ENCODE measurements around the gene ARVCF. TPM values are rescaled to one million over a fixed set of nuclear protein-coding genes. Genes with fewer than 3 reads are reported as not detected.

ARVCF gene
- polyA plus RNA-seq, 1 experiment, result 5.6 TPM

GRCh38 chr22:20010307-20011122, 6.1 kb downstream of the ARVCF start:
- CTCF ChIA-PET, result no interaction called here
- H3K27me3 ChIP-seq (ENCODE audit: control insufficient read depth, insufficient read depth, low read length), result peaks cover 13% of the 10 kb centered on the region
- no peak overlapping the region for H3K27ac ChIP-seq (ENCODE audit: low read depth, low read length)
- TF ChIP-seq CTCF (IDR thresholded peaks at IDR 0.05; ENCODE audit: low read depth, low read length), result no peak
- no peak overlapping the region for H3K4me3 ChIP-seq (ENCODE audit: low read depth, low read length)
- POLR2A ChIA-PET, result no interaction called here
- no peak for DNase-seq (ENCODE audit: low read depth, low spot score)
- H3K9me3 ChIP-seq (ENCODE audit: control insufficient read depth, insufficient read depth, low read length), result no peaks in the 10 kb centered on the region; the same call in 1 of the 2 replicates

GRCh38 chr22:20009582-20010306, 6.9 kb downstream of the ARVCF start:
- no peak overlapping the region for H3K4me3 ChIP-seq (ENCODE audit: low read depth, low read length)
- CTCF ChIA-PET, result no interaction called here
- no peaks in the 10 kb centered on the region; the same call in 1 of the 2 replicates for H3K9me3 ChIP-seq (ENCODE audit: control insufficient read depth, insufficient read depth, low read length)
- no peak for TF ChIP-seq CTCF (IDR thresholded peaks at IDR 0.05; ENCODE audit: low read depth, low read length)
- DNase-seq (ENCODE audit: low read depth, low spot score), result no peak
- H3K27me3 ChIP-seq (ENCODE audit: control insufficient read depth, insufficient read depth, low read length), result peaks cover 6% of the 10 kb centered on the region
- H3K27ac ChIP-seq (ENCODE audit: low read depth, low read length), result no peak overlapping the region
- POLR2A ChIA-PET, result no interaction called here

- Histone ChIP-seq H3K27me3 (ENCODE audit: control insufficient read depth, insufficient read depth, low read length) (peaks cover 2% of the 10 kb centered on the region), H3K27ac (ENCODE audit: low read depth, low read length) (no peak overlapping the region), H3K4me3 (ENCODE audit: low read depth, low read length) (no peak overlapping the region), H3K9me3 (ENCODE audit: control insufficient read depth, insufficient read depth, low read length) (peaks cover 2% of the 10 kb centered on the region)
- ChIA-PET CTCF (no interaction called here), POLR2A (no interaction called here)
- DNase-seq (ENCODE audit: low read depth, low spot score), result no peak
- TF ChIP-seq CTCF (IDR thresholded peaks at IDR 0.05; ENCODE audit: low read depth, low read length), result no peak
These were observed 7.6 kb downstream of the ARVCF start for GRCh38 chr22:20009018-20009491.

GRCh38 chr22:20008221-20008995, 8.2 kb downstream of the ARVCF start:
- TF ChIP-seq CTCF (IDR thresholded peaks at IDR 0.05; ENCODE audit: low read depth, low read length), result no peak
- no peak overlapping the region for H3K27ac ChIP-seq (ENCODE audit: low read depth, low read length)
- ChIA-PET CTCF (no interaction called here), POLR2A (interaction anchor here (0.6 kb wide), 1 partner anchor 71 kb away, joined by 4 read pairs; no protein-coding TSS in a partner anchor)
- peaks cover 2% of the 10 kb centered on the region for H3K9me3 ChIP-seq (ENCODE audit: control insufficient read depth, insufficient read depth, low read length)
- peaks cover 2% of the 10 kb centered on the region for H3K27me3 ChIP-seq (ENCODE audit: control insufficient read depth, insufficient read depth, low read length)
- H3K4me3 ChIP-seq (ENCODE audit: low read depth, low read length), result no peak overlapping the region
- no peak for DNase-seq (ENCODE audit: low read depth, low spot score)

Data from AG04450 (cell line).